Measurements from ENCODE around the gene GEMIN7. TPM values are rescaled to one million over a fixed set of nuclear protein-coding genes. Genes with fewer than 3 reads are reported as not detected.

GEMIN7 gene
- total RNA-seq, 4 donors from 2014 or later, result 10.6 to 22.7 (median 19.1) TPM

DNA sequence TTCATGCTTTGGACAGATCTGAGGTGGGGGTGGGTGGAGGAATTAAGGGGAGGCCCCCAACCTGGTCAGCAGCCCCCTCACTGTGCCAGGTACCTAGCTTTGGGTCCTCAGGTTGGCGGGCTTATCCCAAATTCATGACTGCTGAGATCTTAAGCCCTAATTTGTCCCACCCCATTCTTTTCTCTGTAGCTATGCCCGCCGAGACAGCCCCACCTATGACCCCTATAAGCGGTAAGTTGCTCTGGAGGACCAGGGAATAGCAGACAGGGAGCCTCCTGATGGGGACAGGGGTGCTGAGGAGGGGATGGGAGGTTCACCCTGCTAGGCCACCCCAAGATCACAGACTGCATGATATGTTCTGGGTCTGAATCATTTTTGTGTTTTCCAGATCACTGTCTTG lies 17.1 kb upstream of the GEMIN7 start:
- intact Hi-C loops (cut with DNase I), result no loop called here

GRCh38 chr19:45063851-45064801 lies 14.9 kb upstream of the GEMIN7 start:
- WGBS, 2 donors, result 98% methylated on average over 73 to 77 of the region's 85 CpGs
- intact Hi-C loops (cut with DNase I), result no loop called here

More for the DNA sequence above, 17.1 kb upstream of the GEMIN7 start:
- no peak overlapping the region for H3K4me3 ChIP-seq (replicated peaks in 1 of 3)
- 96 to 100% methylated on average over 4 of the region's 4 CpGs for WGBS, 2 donors
- peaks cover 85% of the 10 kb centered on the region in 2 donors for H3K36me3 ChIP-seq
- no peak for DNase-seq
- no peaks in the 10 kb centered on the region for H3K27me3 ChIP-seq
- H3K27ac ChIP-seq, result no peak overlapping the region
- H3K9me3 ChIP-seq, result no peaks in the 10 kb centered on the region
- peaks cover 0 to 4% of the 10 kb centered on the region in 2 donors for H3K4me1 ChIP-seq
- TF ChIP-seq CTCF (IDR thresholded peaks at IDR 0.05), result no peak
- TF ChIP-seq POLR2A (IDR thresholded peaks at IDR 0.05), result no peak

GRCh38 chr19:45066921-45067661 lies 12.0 kb upstream of the GEMIN7 start:
- intact Hi-C loops (cut with DNase I), result no loop called here
- DNase-seq, result no peak
- no peaks in the 10 kb centered on the region for H3K4me1 ChIP-seq
- H3K4me3 ChIP-seq (replicated peaks in 1 of 3), result no peak overlapping the region
- 91 to 97% methylated on average over 18 to 21 of the region's 38 CpGs for WGBS, 2 donors
- no peak overlapping the region for H3K27ac ChIP-seq
- TF ChIP-seq POLR2A (IDR thresholded peaks at IDR 0.05) (no peak), CTCF (IDR thresholded peaks at IDR 0.05) (no peak)
- H3K9me3 ChIP-seq, result no peaks in the 10 kb centered on the region
- no peaks in the 10 kb centered on the region for H3K27me3 ChIP-seq
- H3K36me3 ChIP-seq, result peaks cover 74 to 78% of the 10 kb centered on the region in 2 donors

More at GRCh38 chr19:45063851-45064801, 14.9 kb upstream of the GEMIN7 start:
- no peaks in the 10 kb centered on the region for H3K9me3 ChIP-seq
- no peak overlapping the region for H3K27ac ChIP-seq
- peaks cover 0 to 4% of the 10 kb centered on the region in 2 donors for H3K4me1 ChIP-seq
- H3K36me3 ChIP-seq, result peaks cover 82 to 83% of the 10 kb centered on the region in 2 donors
- TF ChIP-seq CTCF (IDR thresholded peaks at IDR 0.05) (no peak), POLR2A (IDR thresholded peaks at IDR 0.05) (no peak)
- H3K4me3 ChIP-seq (replicated peaks in 1 of 3), result no peak overlapping the region
- no peaks in the 10 kb centered on the region for H3K27me3 ChIP-seq
- no peak for DNase-seq

DNA sequence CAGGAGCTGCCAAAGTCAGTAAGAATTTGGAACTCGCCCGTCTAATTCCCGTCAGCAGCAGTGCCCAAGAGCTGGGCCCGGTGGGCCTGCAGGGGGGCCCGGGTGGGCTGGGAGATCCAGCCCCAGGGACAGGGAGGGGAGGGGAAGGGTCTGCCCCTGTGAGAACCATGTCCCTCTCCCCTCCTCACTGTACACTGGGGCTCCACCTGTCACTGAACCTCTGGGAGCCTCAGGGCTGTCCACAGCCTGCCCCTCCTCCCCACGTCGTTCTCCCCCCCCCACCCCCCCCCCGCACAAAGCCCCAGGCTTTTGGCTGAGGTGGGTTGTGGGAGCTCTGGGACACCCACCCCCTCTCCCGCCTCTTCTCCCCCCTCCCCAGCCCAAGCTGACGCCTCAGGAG lies 11.0 kb upstream of the GEMIN7 start:
- intact Hi-C loops (cut with DNase I), result no loop called here
- no peaks in the 10 kb centered on the region for H3K27me3 ChIP-seq
- H3K4me1 ChIP-seq, result no peaks in the 10 kb centered on the region
- peaks cover 65 to 69% of the 10 kb centered on the region in 2 donors for H3K36me3 ChIP-seq
- no peak for DNase-seq
- no peak overlapping the region for H3K27ac ChIP-seq
- TF ChIP-seq POLR2A (IDR thresholded peaks at IDR 0.05), result no peak
- no peak for TF ChIP-seq CTCF (IDR thresholded peaks at IDR 0.05)
- no peak overlapping the region for H3K4me3 ChIP-seq (replicated peaks in 1 of 3)
- 90 to 97% methylated on average over 5 to 10 of the region's 10 CpGs for WGBS, 2 donors
- H3K9me3 ChIP-seq, result no peaks in the 10 kb centered on the region
